ENCODE data around the gene SPDYA. TPM values are rescaled to one million over a fixed set of nuclear protein-coding genes. Genes with fewer than 3 reads are reported as not detected.
A peak's percentile ranks its signal among the peaks of the same experiment; 100 is the strongest.

SPDYA gene
- total and polyA plus RNA-seq, 2 of the 13 experiments (the other 11 are each of a cell fraction or from before 2014, with no cell fraction given): 0.32 to 0.75 TPM

GRCh38 chr2:28833740-28834470 is 23.3 kb downstream of the SPDYA start:
- no peaks in the 10 kb centered on the region for H3K27me3 ChIP-seq (ENCODE audit: control insufficient read depth in 1 of 2, insufficient read depth in 2 of 2, low read length in 2 of 2)
- H3K9ac ChIP-seq (ENCODE audit: insufficient read depth, low read depth, low read length): no peak overlapping the region
- H3K4me2 ChIP-seq (ENCODE audit: low read depth, low read length): no peak overlapping the region
- no peaks in the 10 kb centered on the region for H4K20me1 ChIP-seq (ENCODE audit: insufficient read depth, low read length)
- intact Hi-C loops (cut with micrococcal nuclease; ENCODE audit: unreplicated experiment) (no loop called here), in situ Hi-C loops (cut with HindIII; ENCODE audit: extremely low pct_ligation_motif_present, low pct_unique_long_range_greater_than_20kb) (no loop called here)
- H3K4me3 ChIP-seq (replicated peaks in 1 of 3; ENCODE audit: insufficient read depth in 1 of 3, low read depth in 2 of 3, low read length in 3 of 3): no peak overlapping the region
- POLR2A ChIA-PET: no interaction called here
- DNase-seq (ENCODE audit: low spot score): no peak
- H2AFZ ChIP-seq (ENCODE audit: low read length): no peak overlapping the region
- H3K79me2 ChIP-seq (ENCODE audit: insufficient read depth, low read length): no peaks in the 10 kb centered on the region
- no TSS peak for BruUV-seq (replicated peaks)
- TF ChIP-seq ZNF205 (CRISPR knock-in tag; IDR thresholded peaks at IDR 0.05) (no peak), NFE2L2 (IDR thresholded peaks at IDR 0.05; ENCODE audit: low read length) (peak; percentile 64; the same call in 1 of the 2 replicates), MAFK (conservative IDR thresholded peaks at IDR 0.05 in 1 of 2, IDR thresholded peaks at IDR 0.05 in 1 of 2; ENCODE audit: low read length in 2 of 2) (0 out of 4 replicates have a peak, but pooled peaks of 1 of the 2 experiments have one; percentile 11)
- 77% methylated on average over 2 of the region's 2 CpGs for WGBS (ENCODE audit: low lambda C conversion rate)
- no peaks in the 10 kb centered on the region for H3K36me3 ChIP-seq (replicated peaks in 1 of 2; ENCODE audit: control insufficient read depth in 1 of 2, insufficient read depth in 2 of 2, low read length in 2 of 2)
- CTCF ChIA-PET (ENCODE audit: low intra/inter-chr PET ratio, low total read pairs): no interaction called here
- no peaks in the 10 kb centered on the region for H3K4me1 ChIP-seq (ENCODE audit: insufficient read depth, low read length)
- FAIRE-seq: no peak
- H3K9me3 ChIP-seq (ENCODE audit: low read length): no peaks in the 10 kb centered on the region
- ATAC-seq: no peak
- no peak overlapping the region for H3K27ac ChIP-seq (ENCODE audit: extremely low read length, insufficient read depth, low read length)

- no peak overlapping the region for H3K9ac ChIP-seq (ENCODE audit: insufficient read depth, low read depth, low read length)
- H3K4me2 ChIP-seq (ENCODE audit: low read depth, low read length): no peak overlapping the region
- WGBS (ENCODE audit: low lambda C conversion rate): 61% methylated on average over 2 of the region's 2 CpGs
- ChIA-PET POLR2A (no interaction called here), CTCF (ENCODE audit: low intra/inter-chr PET ratio, low total read pairs) (no interaction called here)
- intact Hi-C loops (cut with micrococcal nuclease; ENCODE audit: unreplicated experiment) (no loop called here), in situ Hi-C loops (cut with HindIII; ENCODE audit: extremely low pct_ligation_motif_present, low pct_unique_long_range_greater_than_20kb) (no loop called here)
- no peak overlapping the region for H3K4me3 ChIP-seq (replicated peaks in 1 of 3; ENCODE audit: insufficient read depth in 1 of 3, low read depth in 2 of 3, low read length in 3 of 3)
- no peaks in the 10 kb centered on the region for H3K4me1 ChIP-seq (ENCODE audit: insufficient read depth, low read length)
- no peaks in the 10 kb centered on the region for H4K20me1 ChIP-seq (ENCODE audit: insufficient read depth, low read length)
- no peaks in the 10 kb centered on the region for H3K79me2 ChIP-seq (ENCODE audit: insufficient read depth, low read length)
- H3K27ac ChIP-seq (ENCODE audit: extremely low read length, insufficient read depth, low read length): no peak overlapping the region
- no peak for TF ChIP-seq MXD4 (CRISPR knock-in tag; IDR thresholded peaks at IDR 0.05)
- TF ChIP-seq LCORL (IDR thresholded peaks at IDR 0.05): peak; percentile 74; the same call in 1 of the 2 replicates
- no peak for TF ChIP-seq LCORL (CRISPR knock-in tag; IDR thresholded peaks at IDR 0.05)
- no peaks in the 10 kb centered on the region for H3K9me3 ChIP-seq (ENCODE audit: low read length)
- H3K36me3 ChIP-seq (replicated peaks in 1 of 2; ENCODE audit: control insufficient read depth in 1 of 2, insufficient read depth in 2 of 2, low read length in 2 of 2): no peaks in the 10 kb centered on the region
- BruUV-seq (replicated peaks): no TSS peak
- no peak overlapping the region for H2AFZ ChIP-seq (ENCODE audit: low read length)
- FAIRE-seq: no peak
- H3K27me3 ChIP-seq (ENCODE audit: control insufficient read depth in 1 of 2, insufficient read depth in 2 of 2, low read length in 2 of 2): no peaks in the 10 kb centered on the region
- no peak for ATAC-seq
- no peak for DNase-seq (ENCODE audit: low spot score)
Measured at GRCh38 chr2:28835781-28836180, 25.1 kb downstream of the SPDYA start.

Measured in HepG2 (cell line).